ENCODE results near the gene ARL6IP5.

- TF ChIP-seq, protein P1, sequence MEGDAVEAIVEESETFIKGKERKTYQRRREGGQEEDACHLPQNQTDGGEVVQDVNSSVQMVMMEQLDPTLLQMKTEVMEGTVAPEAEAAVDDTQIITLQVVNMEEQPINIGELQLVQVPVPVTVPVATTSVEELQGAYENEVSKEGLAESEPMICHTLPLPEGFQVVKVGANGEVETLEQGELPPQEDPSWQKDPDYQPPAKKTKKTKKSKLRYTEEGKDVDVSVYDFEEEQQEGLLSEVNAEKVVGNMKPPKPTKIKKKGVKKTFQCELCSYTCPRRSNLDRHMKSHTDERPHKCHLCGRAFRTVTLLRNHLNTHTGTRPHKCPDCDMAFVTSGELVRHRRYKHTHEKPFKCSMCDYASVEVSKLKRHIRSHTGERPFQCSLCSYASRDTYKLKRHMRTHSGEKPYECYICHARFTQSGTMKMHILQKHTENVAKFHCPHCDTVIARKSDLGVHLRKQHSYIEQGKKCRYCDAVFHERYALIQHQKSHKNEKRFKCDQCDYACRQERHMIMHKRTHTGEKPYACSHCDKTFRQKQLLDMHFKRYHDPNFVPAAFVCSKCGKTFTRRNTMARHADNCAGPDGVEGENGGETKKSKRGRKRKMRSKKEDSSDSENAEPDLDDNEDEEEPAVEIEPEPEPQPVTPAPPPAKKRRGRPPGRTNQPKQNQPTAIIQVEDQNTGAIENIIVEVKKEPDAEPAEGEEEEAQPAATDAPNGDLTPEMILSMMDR (conservative IDR thresholded peaks at IDR 0.05): no peak
- no peak for TF ChIP-seq ZFX (IDR thresholded peaks at IDR 0.05)
Observed at GRCh38 chr3:69129531-69129930, 44.8 kb downstream of the ARL6IP5 start.
